ENCODE results near the gene ACY1.

Gene ACY1

DNA sequence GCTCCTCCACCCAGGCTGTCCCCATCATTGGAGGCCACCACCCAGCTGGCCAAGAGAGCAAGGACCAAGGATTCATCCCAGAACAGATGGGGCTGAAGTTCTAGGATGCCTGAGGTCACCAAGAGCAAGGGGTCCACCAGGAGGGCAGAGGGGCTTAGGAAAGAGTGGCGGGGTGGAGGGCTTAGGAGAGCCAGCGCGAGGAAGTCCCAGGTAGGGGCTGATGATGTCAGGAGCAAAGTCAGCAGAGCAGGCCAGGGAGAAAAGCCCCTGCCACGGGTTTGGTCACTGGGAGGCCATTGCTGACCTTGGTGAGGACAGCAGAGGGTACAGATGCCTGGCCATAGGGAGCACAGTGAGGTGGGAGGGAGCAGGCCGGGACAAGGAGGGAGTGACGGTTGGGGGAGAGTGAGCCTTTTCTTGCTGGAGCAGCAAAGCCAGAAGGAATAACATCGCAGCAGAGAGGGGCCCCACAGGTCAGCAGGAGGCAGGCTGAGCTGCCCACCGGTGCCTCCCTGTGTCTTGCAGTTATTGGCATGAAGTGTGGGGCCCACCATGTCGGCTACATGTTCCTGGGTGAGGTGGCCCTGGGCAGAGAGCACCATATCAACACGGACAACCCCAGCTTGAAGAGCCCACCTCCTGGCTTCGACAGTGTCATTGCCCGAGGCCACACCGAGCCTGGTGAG lies 36.0 kb upstream of the ACY1 start:
- Histone ChIP-seq H3K27ac (no peak overlapping the region), H3K4me3 (no peak overlapping the region)
- DNase-seq (ENCODE audit: low spot score): no peak
- TF ChIP-seq, protein P1, sequence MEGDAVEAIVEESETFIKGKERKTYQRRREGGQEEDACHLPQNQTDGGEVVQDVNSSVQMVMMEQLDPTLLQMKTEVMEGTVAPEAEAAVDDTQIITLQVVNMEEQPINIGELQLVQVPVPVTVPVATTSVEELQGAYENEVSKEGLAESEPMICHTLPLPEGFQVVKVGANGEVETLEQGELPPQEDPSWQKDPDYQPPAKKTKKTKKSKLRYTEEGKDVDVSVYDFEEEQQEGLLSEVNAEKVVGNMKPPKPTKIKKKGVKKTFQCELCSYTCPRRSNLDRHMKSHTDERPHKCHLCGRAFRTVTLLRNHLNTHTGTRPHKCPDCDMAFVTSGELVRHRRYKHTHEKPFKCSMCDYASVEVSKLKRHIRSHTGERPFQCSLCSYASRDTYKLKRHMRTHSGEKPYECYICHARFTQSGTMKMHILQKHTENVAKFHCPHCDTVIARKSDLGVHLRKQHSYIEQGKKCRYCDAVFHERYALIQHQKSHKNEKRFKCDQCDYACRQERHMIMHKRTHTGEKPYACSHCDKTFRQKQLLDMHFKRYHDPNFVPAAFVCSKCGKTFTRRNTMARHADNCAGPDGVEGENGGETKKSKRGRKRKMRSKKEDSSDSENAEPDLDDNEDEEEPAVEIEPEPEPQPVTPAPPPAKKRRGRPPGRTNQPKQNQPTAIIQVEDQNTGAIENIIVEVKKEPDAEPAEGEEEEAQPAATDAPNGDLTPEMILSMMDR (IDR thresholded peaks at IDR 0.05): no peak

DNA sequence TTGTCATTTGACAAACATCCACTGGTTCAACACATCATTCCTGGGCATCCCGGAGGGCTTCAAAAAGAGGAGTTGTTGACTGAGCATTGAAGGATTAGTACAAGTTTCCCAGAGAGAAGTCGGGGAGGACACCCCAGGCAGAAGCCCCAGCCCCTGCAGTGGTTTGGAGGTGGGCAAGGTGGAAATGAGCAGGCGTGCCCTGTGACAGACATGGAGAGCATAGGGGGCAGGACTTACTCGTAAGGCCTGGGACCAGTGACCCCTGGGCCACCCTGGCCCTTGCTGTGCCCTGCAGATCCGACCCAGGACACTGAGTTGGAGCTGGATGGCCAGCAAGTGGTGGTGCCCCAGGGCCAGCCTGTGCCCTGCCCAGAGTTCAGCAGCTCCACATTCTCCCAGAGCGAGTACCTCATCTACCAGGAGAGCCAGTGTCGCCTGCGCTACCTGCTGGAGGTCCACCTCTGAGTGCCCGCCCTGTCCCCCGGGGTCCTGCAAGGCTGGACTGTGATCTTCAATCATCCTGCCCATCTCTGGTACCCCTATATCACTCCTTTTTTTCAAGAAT lies 35.2 kb upstream of the ACY1 start:
- no peak overlapping the region for H3K27ac ChIP-seq
- H3K4me3 ChIP-seq: no peak overlapping the region
- no peak for DNase-seq (ENCODE audit: low spot score)
- TF ChIP-seq, protein P1 (IDR thresholded peaks at IDR 0.05): no peak

DNA sequence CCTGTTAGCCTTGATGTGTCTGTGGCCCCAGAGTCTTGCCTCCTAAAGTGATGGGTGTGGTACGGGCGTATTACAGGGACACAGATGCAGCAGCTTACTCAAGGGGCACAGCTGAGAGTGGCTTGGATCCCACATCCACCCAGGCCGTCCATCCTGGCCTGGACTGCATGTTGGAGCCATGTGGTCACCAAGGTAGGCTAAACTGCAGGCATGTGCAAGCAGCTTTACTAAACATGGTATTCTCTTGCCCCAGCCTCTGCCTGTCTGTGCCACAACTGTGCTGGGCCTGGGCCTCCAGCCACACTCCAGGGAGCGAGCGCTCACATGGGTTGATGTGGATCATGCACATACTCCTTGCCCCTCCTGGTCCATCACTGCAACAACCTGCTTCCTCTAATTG lies 34.2 kb upstream of the ACY1 start:
- Histone ChIP-seq H3K27ac (no peak overlapping the region), H3K4me3 (no peak overlapping the region)
- TF ChIP-seq, protein P1 (IDR thresholded peaks at IDR 0.05): no peak
- no peak for DNase-seq (ENCODE audit: low spot score)

DNA sequence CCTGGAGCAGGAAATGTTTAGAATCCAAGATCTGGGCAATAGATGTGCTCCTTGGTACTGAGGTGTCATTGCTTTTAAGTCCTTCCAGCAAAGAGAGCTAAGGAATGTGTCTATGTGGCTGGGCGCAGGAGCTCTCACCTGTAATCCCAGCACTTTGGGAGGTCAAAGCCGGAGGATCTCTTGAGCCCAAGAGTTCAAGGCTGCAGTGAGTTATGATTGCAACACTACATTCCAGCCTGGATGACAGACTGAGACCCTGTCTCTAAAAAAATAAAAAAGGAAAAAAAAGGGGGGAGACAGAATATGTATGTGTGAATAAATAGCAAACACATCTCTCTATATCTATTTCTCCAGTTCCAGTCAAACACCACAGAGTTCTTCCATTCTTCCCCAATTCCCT lies 32.4 kb upstream of the ACY1 start:
- no peak for DNase-seq (ENCODE audit: low spot score)
- TF ChIP-seq, protein P1 (IDR thresholded peaks at IDR 0.05): no peak
- Histone ChIP-seq H3K4me3 (no peak overlapping the region), H3K27ac (no peak overlapping the region)

DNA sequence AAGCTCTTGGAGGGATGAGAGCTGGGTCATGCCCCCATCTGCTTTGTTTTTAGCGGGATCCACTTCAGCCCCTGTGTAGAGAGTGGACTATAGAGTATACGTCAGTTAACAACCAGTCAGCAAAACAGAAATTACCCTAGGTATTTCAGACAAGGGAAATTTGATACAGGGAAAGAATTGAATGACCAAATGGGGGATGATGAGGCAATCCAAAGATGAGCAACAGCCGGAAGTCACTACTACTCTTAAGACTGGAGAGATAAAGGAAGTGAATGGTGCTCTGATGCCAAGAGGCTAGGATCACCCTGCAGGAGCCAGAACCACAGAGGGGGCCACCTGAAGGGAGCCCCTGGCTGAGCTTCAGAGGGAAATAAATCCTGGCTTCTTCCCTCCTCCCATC lies 29.9 kb upstream of the ACY1 start:
- TF ChIP-seq, protein P1 (IDR thresholded peaks at IDR 0.05): no peak
- H3K4me3 ChIP-seq: no peak overlapping the region
- DNase-seq (ENCODE audit: low spot score): no peak
- no peak overlapping the region for H3K27ac ChIP-seq

DNA sequence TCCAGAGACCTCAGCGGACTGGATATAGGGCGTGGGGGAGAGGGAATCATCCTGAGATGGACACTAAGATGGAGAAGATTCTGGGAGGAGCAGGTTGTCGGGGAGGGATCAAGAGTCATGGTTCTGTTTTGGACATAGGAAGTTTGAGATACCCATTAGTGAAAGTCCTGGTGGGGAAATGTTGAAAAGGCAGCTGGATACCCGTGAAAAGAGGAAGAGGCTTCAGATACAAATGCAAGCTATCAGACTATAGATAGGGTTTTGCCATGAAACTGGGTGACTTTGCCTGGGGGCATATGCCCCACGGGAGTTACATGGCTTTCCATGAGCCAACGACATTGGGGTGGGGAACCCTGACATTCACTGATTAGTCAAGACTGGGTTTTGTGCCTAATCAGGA lies 29.2 kb upstream of the ACY1 start:
- Histone ChIP-seq H3K4me3 (no peak overlapping the region), H3K27ac (no peak overlapping the region)
- no peak for DNase-seq (ENCODE audit: low spot score)
- TF ChIP-seq, protein P1 (IDR thresholded peaks at IDR 0.05): no peak

DNA sequence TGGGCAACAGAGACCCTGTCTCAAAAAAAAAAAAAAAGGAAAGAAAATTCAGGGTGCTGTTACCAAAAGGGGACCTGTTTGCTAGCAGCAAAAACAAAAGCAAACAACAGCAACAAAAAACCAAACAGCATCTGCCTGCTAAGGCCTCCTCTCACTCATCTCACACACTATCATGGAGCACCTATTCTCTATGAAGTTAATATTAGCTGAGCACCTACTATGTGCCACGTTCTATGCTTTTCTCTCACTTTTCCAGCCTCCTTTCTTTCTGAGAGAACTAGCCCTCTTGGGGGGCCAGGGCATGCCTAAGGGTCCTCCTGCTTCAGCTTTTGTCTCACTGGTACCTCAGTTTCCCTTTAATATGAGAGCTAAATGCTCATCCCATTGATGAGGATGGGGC lies 28.6 kb upstream of the ACY1 start:
- Histone ChIP-seq H3K4me3 (no peak overlapping the region), H3K27ac (no peak overlapping the region)
- DNase-seq (ENCODE audit: low spot score): no peak
- TF ChIP-seq, protein P1 (IDR thresholded peaks at IDR 0.05): no peak
